VCaP (cell line): ENCODE results near the gene RINL.

Experiments
- H3K27ac ChIP-seq: fragments of 450-650 bp; 2 replicates; pipeline ENCODE4 v1.5.1; 2017
- TF ChIP-seq, protein P1 (sequence below): fragments of 450-650 bp; conservative IDR thresholded peaks from 2 replicates; pipeline ENCODE4 v1.5.1; 2017; ENCODE audit warnings: mild to moderate bottlenecking, moderate library complexity

RINL gene

DNA sequence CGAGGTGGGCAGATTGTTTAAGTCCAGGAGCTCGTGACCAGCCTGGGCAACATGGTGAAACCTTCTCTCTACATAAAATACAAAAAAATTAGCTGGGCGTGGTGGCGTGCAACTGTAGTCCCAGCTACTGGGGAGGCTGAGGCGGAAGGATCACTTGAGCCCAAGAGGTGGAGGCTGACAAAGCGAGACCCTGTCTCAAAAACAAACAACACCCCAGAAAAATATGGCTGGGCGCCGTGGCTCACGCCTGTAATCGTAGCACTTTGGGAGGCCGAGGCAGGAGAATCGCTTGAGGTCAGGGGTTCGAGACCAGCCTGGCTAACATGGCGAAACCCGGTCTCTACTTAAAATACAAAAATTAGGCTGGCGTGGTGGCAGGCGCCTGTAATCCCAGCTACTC lies 24.9 kb downstream of the RINL start:
- TF ChIP-seq, protein P1, sequence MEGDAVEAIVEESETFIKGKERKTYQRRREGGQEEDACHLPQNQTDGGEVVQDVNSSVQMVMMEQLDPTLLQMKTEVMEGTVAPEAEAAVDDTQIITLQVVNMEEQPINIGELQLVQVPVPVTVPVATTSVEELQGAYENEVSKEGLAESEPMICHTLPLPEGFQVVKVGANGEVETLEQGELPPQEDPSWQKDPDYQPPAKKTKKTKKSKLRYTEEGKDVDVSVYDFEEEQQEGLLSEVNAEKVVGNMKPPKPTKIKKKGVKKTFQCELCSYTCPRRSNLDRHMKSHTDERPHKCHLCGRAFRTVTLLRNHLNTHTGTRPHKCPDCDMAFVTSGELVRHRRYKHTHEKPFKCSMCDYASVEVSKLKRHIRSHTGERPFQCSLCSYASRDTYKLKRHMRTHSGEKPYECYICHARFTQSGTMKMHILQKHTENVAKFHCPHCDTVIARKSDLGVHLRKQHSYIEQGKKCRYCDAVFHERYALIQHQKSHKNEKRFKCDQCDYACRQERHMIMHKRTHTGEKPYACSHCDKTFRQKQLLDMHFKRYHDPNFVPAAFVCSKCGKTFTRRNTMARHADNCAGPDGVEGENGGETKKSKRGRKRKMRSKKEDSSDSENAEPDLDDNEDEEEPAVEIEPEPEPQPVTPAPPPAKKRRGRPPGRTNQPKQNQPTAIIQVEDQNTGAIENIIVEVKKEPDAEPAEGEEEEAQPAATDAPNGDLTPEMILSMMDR = no peak
- peak overlapping the region; percentile 100 for H3K27ac ChIP-seq

DNA sequence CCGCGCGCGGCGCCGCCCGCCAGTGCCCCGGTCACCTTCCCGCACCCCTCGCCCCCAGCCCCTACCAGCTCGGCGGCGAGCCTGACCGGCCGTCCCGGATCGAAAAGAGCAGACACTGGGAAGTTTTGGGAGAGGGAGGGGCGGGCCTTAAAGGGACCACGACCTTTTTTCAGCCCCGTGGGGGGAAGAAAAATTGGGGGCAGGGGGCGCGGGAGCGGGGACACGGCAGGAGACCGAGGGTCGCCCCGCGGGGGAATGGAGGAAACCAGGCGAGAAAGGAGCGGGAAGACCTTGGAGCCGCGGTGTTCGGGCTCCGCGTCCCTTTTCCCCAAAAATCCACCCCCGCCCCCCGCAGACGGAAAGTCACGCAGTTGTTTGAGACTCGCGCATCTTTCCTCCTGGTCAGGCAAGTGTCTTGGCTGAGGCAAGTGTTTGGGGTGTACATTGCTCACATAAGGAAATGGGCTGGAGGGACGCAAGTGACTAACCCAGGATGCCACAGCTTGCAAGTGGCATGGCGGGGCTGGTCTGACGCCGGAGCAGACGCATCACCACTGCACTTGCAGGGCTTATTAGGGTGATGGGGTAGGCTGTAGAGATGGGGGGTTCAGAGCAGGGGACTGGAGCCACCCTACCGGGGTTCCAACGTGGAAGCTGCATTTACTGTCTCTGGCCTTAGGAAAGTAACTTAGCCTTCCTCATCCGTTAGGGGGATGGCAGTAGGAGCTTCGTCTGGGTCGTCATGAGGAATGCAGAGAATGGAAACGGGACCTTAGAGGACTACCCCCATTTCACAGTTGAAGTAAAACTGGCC lies 25.6 kb downstream of the RINL start:
- peak overlapping the region; percentile 100 for H3K27ac ChIP-seq
- TF ChIP-seq, protein P1 = no peak

DNA sequence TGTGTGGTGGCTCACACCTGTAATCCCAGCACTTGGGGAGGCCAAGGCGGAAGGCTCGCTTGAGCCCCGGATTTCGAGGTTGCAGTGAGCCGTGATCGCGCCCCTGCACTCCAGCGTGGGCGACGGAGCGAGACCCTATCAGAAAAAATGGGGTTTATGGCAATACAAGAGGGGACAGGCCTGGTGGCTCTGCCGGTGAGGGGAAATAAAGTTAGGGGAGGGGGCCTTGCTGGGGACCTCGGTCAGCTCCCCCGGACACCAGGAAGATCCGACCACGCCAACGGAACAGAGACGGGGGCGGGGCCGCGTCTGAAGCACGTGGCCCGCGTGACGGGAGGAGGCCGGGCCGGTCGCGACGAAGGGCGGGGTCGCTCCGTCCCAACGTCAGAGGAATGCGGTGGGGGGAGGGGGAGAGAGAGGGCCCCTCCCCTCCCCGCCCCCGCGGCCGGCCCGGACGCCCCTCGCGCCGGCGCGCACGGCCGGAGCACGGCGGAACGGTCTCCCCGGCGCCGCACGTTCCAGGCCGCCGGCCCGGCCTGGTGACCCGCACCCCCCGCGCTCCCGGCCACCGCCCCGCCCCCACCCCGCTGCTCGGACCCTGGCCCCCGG lies 26.3 kb downstream of the RINL start:
- TF ChIP-seq, protein P1 = no peak
- peak overlapping the region; percentile 100 for H3K27ac ChIP-seq

DNA sequence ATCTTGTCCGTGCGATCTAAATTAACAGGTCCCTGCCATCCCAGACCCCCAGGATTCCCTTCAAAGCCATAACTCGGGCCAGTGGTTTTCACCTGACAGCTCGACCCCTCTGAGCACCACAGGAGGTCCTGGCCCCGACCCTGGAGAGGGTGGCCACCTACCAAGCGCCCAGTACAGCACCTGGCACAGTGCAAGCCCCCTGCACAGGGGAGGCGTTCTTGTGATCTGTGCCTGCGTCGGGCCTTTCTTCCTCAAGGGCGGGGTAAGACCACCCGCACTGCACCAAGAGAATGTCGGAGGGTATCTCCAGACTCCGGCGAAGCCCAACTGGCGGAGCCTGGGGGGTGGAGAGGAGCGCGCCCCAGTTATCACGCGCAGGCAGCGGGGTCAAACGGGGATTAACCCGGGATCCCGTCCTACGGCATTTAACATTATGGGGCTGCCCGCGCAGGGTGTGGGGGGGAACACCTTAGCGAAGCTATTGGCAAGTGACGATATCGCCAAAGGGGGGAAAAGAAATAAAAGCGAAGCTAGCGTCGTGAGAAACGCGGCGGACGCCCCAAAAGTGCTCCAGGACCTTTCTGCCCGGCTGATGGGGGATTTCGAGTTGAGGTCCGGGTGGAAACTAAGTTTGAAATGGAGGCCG lies 27.0 kb downstream of the RINL start:
- TF ChIP-seq, protein P1 = no peak
- peak overlapping the region; percentile 100 for H3K27ac ChIP-seq

DNA sequence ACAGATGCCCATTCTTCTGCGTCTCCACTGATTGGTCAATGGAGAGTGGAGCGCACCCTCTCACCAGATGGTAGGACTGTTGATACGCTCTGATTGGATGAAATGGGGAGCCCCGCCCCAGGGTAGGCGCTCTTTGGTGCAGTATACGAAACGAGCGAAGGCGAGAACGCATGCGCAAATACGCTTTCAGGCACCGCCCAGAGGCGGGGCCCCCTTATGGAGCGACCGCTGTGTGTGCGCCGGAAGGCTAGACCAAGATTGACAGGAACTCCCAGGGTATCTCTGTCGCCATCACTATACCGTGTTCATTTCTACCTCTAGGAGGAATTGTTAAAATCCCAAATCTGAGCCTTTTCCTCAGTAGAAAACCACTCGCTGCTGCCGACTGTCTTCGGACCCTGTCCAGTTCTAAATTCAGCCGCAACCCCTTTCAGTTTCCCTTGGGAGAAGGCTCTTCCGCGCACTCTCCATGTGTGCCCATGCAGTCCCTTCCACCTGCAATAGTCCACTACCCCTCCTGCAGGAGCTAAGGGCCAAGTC lies 27.6 kb downstream of the RINL start:
- H3K27ac ChIP-seq = peak overlapping the region; percentile 100
- TF ChIP-seq, protein P1 = no peak

DNA sequence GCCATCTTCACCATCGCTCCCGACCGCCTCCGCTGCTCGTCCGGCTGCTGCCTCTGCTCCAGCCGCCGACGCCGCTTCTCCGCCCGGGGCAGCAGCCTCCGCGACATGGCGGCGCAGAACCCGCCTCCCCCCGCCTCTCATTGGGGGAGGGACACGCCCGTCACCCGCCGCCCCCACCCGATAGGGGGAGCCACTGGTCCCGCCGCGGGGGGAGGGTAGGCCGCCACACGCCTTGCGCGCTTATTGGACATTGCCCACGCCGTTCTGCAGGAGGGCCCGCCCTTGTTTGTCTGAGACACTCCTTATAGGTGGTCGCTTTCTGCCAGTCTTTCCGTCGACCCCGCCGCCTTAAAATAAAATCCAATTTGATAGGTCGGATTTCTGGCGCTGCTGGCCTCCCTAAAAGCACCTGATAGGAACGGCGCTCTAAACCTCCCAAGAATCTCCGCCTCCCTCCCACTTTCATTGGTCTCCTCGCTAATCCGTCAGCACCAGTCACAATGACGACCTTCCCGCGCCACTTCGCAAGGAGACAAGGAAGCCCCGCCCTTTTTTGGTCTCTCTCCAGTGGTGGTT lies 28.1 kb downstream of the RINL start, which contains the start of gene HNRNPL:
HNRNPL (minus strand) TSS at position 127 of the 576 bp plus-strand sequence; CDS start at position 107, 20 bp downstream.
- TF ChIP-seq, protein P1 = peak; percentile 51
- H3K27ac ChIP-seq = peak within 1 kb of the TSS; percentile 100
